ENCODE results near the gene STK16. TPM values are rescaled to one million over a fixed set of nuclear protein-coding genes. Genes with fewer than 3 reads are reported as not detected.
A peak's percentile ranks its signal among the peaks of the same experiment; 100 is the strongest.

The STK16 gene
- total RNA-seq, 2 experiments from 2014 or later: 11.2 to 14.1 TPM

- DNase-seq (no peak), ATAC-seq (ENCODE audit: poor library complexity) (no peak)
- Histone ChIP-seq H3K36me3 (ENCODE audit: insufficient read depth, low read length) (peaks cover 68% of the 10 kb centered on the region), H3K9me3 (ENCODE audit: control insufficient read depth in 1 of 2, insufficient read depth in 1 of 2, low read length in 2 of 2) (no peaks in the 10 kb centered on the region), H3K4me1 (ENCODE audit: insufficient read depth, low read length) (peaks cover 28% of the 10 kb centered on the region), H3K4me3 (ENCODE audit: low read length) (no peak overlapping the region), H3K27me3 (ENCODE audit: control insufficient read depth in 1 of 2, insufficient read depth in 2 of 2, low read length in 2 of 2) (no peaks in the 10 kb centered on the region), H3K27ac (ENCODE audit: low read depth in 1 of 2, low read length in 2 of 2) (no peak overlapping the region)
- intact Hi-C loops (cut with DNase I, micrococcal nuclease): no loop called here
- ChIA-PET CTCF (interaction anchor here (1.1 kb wide), 1 partner anchor 71 kb away, joined by 4 read pairs; no protein-coding TSS in a partner anchor), POLR2A (interaction anchor here (0.8 kb wide), 1 partner anchor 25 kb away, joined by 3 read pairs; no protein-coding TSS in a partner anchor)
- no peaks in the 10 kb centered on the region for H3K27me3 Mint-ChIP-seq
- peak overlapping the region; percentile 9 for H3K27ac Mint-ChIP-seq
- no peaks in the 10 kb centered on the region for H3K9me3 Mint-ChIP-seq
- TF ChIP-seq CTCF (IDR thresholded peaks at IDR 0.05): no peak
- peaks cover 80% of the 10 kb centered on the region for H3K36me3 Mint-ChIP-seq (ENCODE audit: low read depth)
- H3K4me3 Mint-ChIP-seq: peak overlapping the region; percentile 56
- peaks cover 42% of the 10 kb centered on the region for H3K4me1 Mint-ChIP-seq (ENCODE audit: low read depth)
Measured at GRCh38 chr2:219223831-219224610, 21.3 kb upstream of the STK16 start.

- H3K27ac Mint-ChIP-seq: no peak overlapping the region
- Histone ChIP-seq H3K4me1 (ENCODE audit: insufficient read depth, low read length) (peaks cover 23% of the 10 kb centered on the region), H3K4me3 (ENCODE audit: low read length) (no peak overlapping the region), H3K27me3 (ENCODE audit: control insufficient read depth in 1 of 2, insufficient read depth in 2 of 2, low read length in 2 of 2) (no peaks in the 10 kb centered on the region), H3K36me3 (ENCODE audit: insufficient read depth, low read length) (peaks cover 61% of the 10 kb centered on the region), H3K9me3 (ENCODE audit: control insufficient read depth in 1 of 2, insufficient read depth in 1 of 2, low read length in 2 of 2) (no peaks in the 10 kb centered on the region), H3K27ac (ENCODE audit: low read depth in 1 of 2, low read length in 2 of 2) (no peak overlapping the region)
- ChIA-PET CTCF (no interaction called here), POLR2A (no interaction called here)
- H3K36me3 Mint-ChIP-seq (ENCODE audit: low read depth): peaks cover 80% of the 10 kb centered on the region
- TF ChIP-seq CTCF (IDR thresholded peaks at IDR 0.05): no peak
- no peaks in the 10 kb centered on the region for H3K9me3 Mint-ChIP-seq
- no peaks in the 10 kb centered on the region for H3K27me3 Mint-ChIP-seq
- DNase-seq: no peak
- peaks cover 47% of the 10 kb centered on the region for H3K4me1 Mint-ChIP-seq (ENCODE audit: low read depth)
- H3K4me3 Mint-ChIP-seq: no peak overlapping the region
- no peak for ATAC-seq (ENCODE audit: poor library complexity)
- intact Hi-C loops (cut with DNase I, micrococcal nuclease): loop anchor here in 1 of 2 experiments (5.0 kb wide), 1 partner anchor 67 kb away; no protein-coding TSS in a partner anchor
Measured at GRCh38 chr2:219225350-219225749, 19.9 kb upstream of the STK16 start.

GRCh38 chr2:219228041-219228910 is 17.0 kb upstream of the STK16 start:
- H3K27ac Mint-ChIP-seq: peak overlapping the region; percentile 67
- no peaks in the 10 kb centered on the region for H3K9me3 Mint-ChIP-seq
- no peaks in the 10 kb centered on the region for H3K27me3 Mint-ChIP-seq
- Histone ChIP-seq H3K9me3 (ENCODE audit: control insufficient read depth in 1 of 2, insufficient read depth in 1 of 2, low read length in 2 of 2) (no peaks in the 10 kb centered on the region), H3K27ac (ENCODE audit: low read depth in 1 of 2, low read length in 2 of 2) (peak overlapping the region; percentile 46 to 91), H3K27me3 (ENCODE audit: control insufficient read depth in 1 of 2, insufficient read depth in 2 of 2, low read length in 2 of 2) (no peaks in the 10 kb centered on the region), H3K36me3 (ENCODE audit: insufficient read depth, low read length) (peaks cover 51% of the 10 kb centered on the region), H3K4me1 (ENCODE audit: insufficient read depth, low read length) (peaks cover 49% of the 10 kb centered on the region), H3K4me3 (ENCODE audit: low read length) (peak overlapping the region; percentile 76)
- DNase-seq (no peak), ATAC-seq (ENCODE audit: poor library complexity) (no peak)
- H3K36me3 Mint-ChIP-seq (ENCODE audit: low read depth): peaks cover 71% of the 10 kb centered on the region
- peak overlapping the region; percentile 83 for H3K4me3 Mint-ChIP-seq
- ChIA-PET CTCF (interaction anchor here (1.4 to 5.1 kb wide), 3 partner anchors 49 to 67 kb away, joined by 4 to 42 read pairs (median 11); partner anchors contain the start of gene DNAJB2), POLR2A (interaction anchor here (1.0 to 5.3 kb wide), 13 partner anchors 9 to 1012 kb away, joined by 3 to 181 read pairs (median 19); partner anchors contain the start of genes ABCB6, ARPC2, CNPPD1 and DNAJB2)
- intact Hi-C loops (cut with DNase I, micrococcal nuclease): loop anchor here in 1 of 2 experiments (1.0 to 5.0 kb wide), 3 partner anchors 9 to 64 kb away; no protein-coding TSS in a partner anchor
- peaks cover 64% of the 10 kb centered on the region for H3K4me1 Mint-ChIP-seq (ENCODE audit: low read depth)
- TF ChIP-seq CTCF (IDR thresholded peaks at IDR 0.05): no peak
